Activated naive CD8-positive, alpha-beta T cell (primary cell): ENCODE measurements around the gene CYTH1.
"Not testable (repeated sequence)": the region's sequence is repeated elsewhere in the genome, so short reads cannot be mapped to it uniquely, and the experiment has no call there.

Source experiments
- H3K27ac Mint-ChIP-seq: one replicate; pipeline ENCODE4 v1.8.0; 2021; ENCODE audit warnings: mixed read lengths
- H3K27me3 Mint-ChIP-seq: one replicate; pipeline ENCODE4 v1.8.0; 2021; ENCODE audit warnings: mixed read lengths
- H3K36me3 Mint-ChIP-seq: one replicate; pipeline ENCODE4 v1.8.0; 2021; ENCODE audit warnings: mixed read lengths
- H3K4me1 Mint-ChIP-seq: one replicate; pipeline ENCODE4 v1.8.0; 2021; ENCODE audit warnings: low read depth, mixed read lengths
- H3K4me3 Mint-ChIP-seq: one replicate; pipeline ENCODE4 v1.8.0; 2021; ENCODE audit warnings: mild to moderate bottlenecking, mixed read lengths
- H3K9me3 Mint-ChIP-seq: one replicate; pipeline ENCODE4 v1.8.0; 2021; ENCODE audit warnings: low read depth, mixed read lengths

Gene CYTH1

DNA sequence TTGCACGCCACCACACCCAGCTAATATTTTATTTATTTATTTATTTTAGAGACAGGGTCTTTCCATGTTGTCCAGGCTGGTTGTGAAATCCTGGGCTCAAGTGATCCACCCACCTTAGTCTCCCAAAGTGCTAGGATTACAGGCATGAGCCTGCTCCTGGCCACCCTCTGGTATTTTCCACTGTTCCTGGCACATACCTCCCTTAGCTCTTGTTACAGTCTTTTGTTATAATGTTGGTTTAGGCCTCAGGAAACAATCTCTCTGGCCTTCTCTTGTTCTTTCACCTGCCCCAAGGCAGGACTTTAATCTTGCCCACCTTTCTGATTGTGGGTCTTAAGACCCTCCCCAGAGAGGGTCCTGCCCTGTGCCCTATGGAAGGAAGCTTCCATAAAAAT is 3.6 kb upstream of the CYTH1 start:
- Mint-ChIP-seq H3K27ac (no peak overlapping the region), H3K4me1 (peaks cover 61% of the 10 kb centered on the region), H3K4me3 (no peak overlapping the region)

DNA sequence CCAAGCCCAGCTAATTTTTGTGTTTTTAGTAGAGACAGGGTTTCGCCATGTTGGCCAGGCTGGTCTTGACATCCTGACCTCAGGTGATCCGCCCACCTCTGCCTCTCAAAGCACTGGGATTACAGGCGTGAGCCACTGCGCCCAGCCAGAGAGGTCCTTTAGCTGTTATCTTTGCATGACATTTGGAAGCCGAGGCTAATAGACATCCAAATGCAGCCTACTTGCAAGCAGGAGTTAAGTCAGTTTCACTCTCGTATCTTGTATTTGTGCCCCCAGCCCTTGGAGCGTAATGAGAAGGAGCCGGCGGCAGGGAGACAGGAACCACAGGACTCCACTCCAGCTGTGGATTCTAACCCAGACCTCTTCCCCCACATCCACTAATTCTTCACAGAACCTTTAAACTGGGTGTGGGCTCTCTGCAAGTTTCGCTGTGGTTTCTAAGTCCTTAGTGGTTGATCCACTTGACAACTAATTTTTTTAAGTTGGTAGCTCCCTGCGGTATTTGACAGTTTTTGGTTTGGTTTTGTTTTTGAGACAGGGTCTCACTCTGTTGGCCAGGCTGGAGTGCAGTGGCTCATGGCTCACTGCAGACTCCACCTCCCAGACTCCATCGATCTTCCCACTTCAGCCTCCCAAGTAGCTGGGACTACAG is 3.1 kb upstream of the CYTH1 start:
- H3K9me3 Mint-ChIP-seq, result no peaks in the 10 kb centered on the region
- no peaks in the 10 kb centered on the region for H3K27me3 Mint-ChIP-seq
- peaks cover 61% of the 10 kb centered on the region for H3K4me1 Mint-ChIP-seq
- H3K4me3 Mint-ChIP-seq, result no peak overlapping the region
- peaks cover 5% of the 10 kb centered on the region for H3K36me3 Mint-ChIP-seq
- peak overlapping the region; percentile 46 for H3K27ac Mint-ChIP-seq

More for the DNA sequence above, 3.6 kb upstream of the CYTH1 start:
- Mint-ChIP-seq H3K27me3 (no peaks in the 10 kb centered on the region), H3K36me3 (peaks cover 5% of the 10 kb centered on the region), H3K9me3 (no peaks in the 10 kb centered on the region)

DNA sequence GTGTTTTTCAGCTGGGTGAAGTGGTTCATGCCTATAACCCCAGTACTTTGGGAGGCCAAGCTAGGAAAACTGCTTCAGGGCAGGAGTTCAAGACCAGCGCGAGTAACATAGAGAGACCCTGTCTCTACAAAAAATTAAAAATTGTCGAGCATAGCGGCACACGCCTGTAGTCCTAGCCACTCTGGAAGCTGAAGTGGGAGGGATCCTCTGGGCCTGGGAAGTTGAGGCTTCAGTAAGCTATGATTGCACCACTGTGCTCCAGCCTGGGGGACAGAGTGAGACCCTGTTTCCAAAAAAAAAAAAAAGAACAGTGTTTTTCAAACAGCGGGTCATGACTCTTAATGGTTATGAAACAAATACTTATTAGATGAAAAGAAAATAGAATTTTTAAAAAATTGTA is 2.3 kb upstream of the CYTH1 start:
- Mint-ChIP-seq H3K4me1 (peaks cover 61% of the 10 kb centered on the region), H3K4me3 (peak overlapping the region; percentile 82), H3K27me3 (no peaks in the 10 kb centered on the region), H3K27ac (peak overlapping the region; percentile 83), H3K36me3 (peaks cover 5% of the 10 kb centered on the region), H3K9me3 (no peaks in the 10 kb centered on the region)

DNA sequence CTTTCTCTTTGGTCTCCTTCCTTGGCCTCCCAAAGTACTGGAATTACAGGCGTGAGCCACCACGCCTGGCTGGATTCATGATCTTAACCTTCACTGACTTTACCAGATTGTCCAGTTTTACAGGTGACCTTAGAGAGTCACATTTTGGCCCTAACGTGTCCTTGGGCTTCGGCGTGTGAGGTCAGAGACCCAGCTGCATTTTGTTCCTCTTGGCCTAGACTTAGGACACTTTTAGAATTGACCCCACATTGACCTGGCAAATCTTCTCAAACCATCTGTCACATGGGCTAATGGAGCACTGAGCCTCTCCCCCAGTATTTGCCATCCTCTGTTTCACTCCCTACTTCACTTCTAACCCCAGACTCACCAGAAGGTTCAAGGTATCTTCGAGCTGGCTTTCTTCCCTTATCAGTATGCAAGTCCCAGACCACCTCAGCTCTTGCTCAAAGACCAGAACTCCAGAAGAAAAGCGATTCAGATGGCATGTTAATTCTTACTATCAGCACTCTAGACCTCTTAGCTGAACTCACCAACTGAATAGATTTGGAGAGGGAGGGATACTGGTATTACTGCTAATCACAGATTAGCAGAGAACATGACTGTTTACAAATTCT is 1.7 kb upstream of the CYTH1 start:
- H3K27me3 Mint-ChIP-seq, result no peaks in the 10 kb centered on the region
- H3K36me3 Mint-ChIP-seq, result peaks cover 5% of the 10 kb centered on the region
- peak overlapping the region; percentile 83 for H3K27ac Mint-ChIP-seq
- H3K4me3 Mint-ChIP-seq, result peak overlapping the region; percentile 82
- peaks cover 60% of the 10 kb centered on the region for H3K4me1 Mint-ChIP-seq
- no peaks in the 10 kb centered on the region for H3K9me3 Mint-ChIP-seq

DNA sequence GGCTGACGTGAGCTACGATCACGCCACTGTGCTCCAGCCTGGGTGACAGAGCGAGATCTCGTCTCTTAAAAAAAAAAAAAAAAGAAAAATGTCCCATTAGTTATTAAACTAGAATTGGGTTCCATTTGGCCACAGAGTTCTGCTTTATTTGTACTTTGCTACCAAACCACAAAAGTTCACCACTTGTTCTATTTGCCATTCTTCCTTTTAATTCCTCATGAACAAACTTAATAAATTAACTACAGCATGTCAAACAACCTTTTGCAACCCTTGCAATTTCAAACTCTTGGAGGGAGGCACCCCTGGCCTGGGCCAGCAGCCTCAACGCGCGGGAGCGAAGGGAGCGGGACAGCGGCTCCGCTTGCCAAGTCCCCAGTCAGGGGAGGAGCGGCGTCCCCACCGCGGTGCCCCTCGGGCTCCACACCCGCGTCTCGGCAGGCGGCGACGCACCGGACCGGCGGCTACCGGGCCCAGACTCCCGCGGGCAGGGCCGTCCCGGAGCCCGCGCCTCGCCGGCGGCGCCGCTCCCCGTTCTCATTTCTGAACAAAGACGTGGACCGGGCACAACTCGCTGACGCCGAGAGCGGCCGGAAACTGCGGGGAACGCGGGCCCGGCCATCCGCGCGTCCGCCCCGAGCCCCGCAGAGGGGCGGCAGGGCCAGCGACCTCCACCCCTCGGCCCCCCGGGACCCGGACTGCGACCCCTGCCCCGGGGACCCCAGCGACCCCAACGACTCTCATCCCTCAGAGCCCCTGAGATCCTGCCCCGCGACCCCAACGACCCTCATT is 775 bp downstream of the CYTH1 start:
- H3K27ac Mint-ChIP-seq, result peak overlapping the region; percentile 95
- no peaks in the 10 kb centered on the region for H3K36me3 Mint-ChIP-seq
- H3K4me3 Mint-ChIP-seq, result peak overlapping the region; percentile 96
- H3K9me3 Mint-ChIP-seq, result no peaks in the 10 kb centered on the region
- no peaks in the 10 kb centered on the region for H3K27me3 Mint-ChIP-seq
- peaks cover 58% of the 10 kb centered on the region for H3K4me1 Mint-ChIP-seq

DNA sequence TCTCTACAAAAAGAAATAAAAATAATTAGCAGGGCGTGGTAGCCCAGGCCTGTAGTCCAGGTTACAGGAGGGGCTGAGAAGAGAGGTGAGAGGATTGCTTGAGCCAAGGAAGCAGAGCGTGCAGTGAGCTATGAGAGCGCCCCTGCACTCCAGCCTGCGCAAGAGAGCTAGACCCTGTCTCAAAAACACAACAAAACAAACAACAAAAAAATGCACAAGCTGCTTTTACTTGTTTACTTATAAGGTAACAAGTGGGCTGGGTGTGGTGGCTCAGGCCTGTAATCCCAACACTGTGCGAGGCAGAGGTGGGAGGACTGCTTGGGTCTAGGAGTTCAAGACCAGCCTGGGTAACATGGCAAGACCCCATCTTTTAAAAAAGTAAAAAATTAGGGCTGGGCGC is 1.7 kb downstream of the CYTH1 start:
- peaks cover 60% of the 10 kb centered on the region for H3K4me1 Mint-ChIP-seq
- H3K27ac Mint-ChIP-seq, result peak overlapping the region; percentile 99
- H3K27me3 Mint-ChIP-seq, result no peaks in the 10 kb centered on the region
- peak overlapping the region; percentile 96 for H3K4me3 Mint-ChIP-seq
- H3K36me3 Mint-ChIP-seq, result no peaks in the 10 kb centered on the region
- H3K9me3 Mint-ChIP-seq, result no peaks in the 10 kb centered on the region

DNA sequence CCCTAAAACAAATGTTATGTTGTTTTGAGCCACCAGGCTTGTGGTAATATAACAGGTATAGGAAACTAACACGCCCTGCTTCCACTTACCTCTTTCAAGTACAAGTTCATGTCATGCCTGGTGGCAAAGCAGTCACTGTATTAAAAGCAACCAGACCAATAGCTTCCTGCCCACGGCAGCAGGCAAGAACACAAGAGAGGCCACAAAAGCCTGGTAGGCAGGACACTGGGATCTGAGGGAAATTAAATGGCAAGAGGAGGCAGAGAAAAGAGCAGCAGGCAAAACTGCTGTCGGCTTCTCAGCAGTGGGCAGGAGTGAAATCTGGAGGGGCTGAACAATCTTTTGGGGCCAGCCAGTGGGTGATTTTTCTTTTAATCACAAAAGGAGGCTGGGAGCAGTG is 2.2 kb downstream of the CYTH1 start:
- Mint-ChIP-seq H3K36me3 (no peaks in the 10 kb centered on the region), H3K27ac (peak overlapping the region; percentile 99), H3K4me3 (peak overlapping the region; percentile 96), H3K4me1 (peaks cover 60% of the 10 kb centered on the region), H3K9me3 (no peaks in the 10 kb centered on the region), H3K27me3 (no peaks in the 10 kb centered on the region)

DNA sequence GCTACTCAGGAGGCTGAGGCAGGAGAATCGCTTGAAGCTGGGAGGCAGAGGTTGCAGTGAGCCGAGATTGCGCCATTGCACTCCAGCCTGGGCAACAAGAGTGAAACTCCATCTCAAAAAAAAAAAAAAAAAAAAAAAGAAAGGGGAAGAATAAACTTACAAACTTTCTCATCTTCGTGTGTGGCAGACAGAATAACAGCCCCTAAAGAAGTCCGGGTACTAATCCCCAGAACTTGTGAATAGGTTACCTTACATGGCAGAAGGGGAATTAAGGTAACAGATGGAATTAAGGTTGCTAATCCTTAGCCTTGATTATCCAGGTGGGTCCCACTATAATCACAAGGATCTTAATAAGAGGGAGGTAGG is 2.8 kb downstream of the CYTH1 start:
- H3K36me3 Mint-ChIP-seq, H3K27me3 Mint-ChIP-seq, H3K9me3 Mint-ChIP-seq: not testable (repeated sequence)
- peak overlapping the region; percentile 96 for H3K4me3 Mint-ChIP-seq
- peak overlapping the region; percentile 99 for H3K27ac Mint-ChIP-seq
- H3K4me1 Mint-ChIP-seq, result peaks cover 62% of the 10 kb centered on the region

DNA sequence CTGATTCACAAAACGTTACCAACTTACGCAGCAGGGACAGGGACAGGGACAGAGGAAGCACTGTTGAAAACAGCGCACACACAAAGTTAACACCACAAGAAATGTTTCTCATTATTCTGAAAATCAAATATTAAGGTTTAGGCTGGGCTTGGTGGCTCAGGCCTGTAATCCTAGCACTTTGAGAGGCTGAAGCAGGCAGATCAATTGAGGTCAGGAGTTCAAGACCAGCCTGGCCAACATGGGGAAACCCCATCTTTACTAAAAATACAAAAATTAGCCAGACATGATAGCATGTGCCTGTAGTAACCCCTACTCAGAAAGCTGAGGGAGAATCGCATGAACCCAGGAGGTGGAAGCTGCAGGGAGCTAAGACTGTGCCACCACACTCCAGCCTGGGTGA is 4.2 kb downstream of the CYTH1 start:
- Mint-ChIP-seq H3K4me3 (peak overlapping the region; percentile 70), H3K27me3 (no peaks in the 10 kb centered on the region), H3K9me3 (no peaks in the 10 kb centered on the region), H3K4me1 (peaks cover 61% of the 10 kb centered on the region), H3K36me3 (no peaks in the 10 kb centered on the region), H3K27ac (peak overlapping the region; percentile 92)

DNA sequence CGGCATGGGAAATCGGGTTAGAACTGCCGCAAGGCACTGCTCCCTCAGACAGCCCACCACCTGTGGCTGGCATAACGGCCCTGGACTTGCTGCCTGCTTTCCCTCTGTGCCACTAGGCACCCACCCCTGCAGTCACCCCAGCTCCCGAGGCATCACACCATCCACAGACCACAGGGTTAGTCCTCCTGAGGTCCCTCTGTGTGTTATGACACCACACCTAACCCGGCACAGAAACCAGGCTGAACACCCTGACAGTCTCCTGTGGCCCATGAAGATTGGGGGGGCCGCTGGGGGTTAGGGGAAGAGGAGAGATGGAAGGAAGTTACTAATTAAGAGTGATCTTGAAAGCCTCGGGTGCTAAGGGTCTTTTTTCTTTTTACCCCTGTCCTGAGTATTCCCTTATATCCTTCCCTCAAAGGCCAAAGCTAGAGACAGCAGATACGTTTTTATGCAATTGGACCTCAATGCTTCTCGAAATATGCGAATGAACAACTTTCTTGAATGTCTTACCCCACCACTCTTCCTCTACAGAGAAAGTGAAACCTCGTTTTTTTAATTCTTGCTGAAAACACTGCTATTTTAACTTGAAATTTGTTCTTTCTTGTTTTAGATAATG is 7.0 kb downstream of the CYTH1 start:
- Mint-ChIP-seq H3K4me1 (peaks cover 72% of the 10 kb centered on the region), H3K27ac (peak overlapping the region; percentile 99), H3K9me3 (no peaks in the 10 kb centered on the region), H3K36me3 (no peaks in the 10 kb centered on the region), H3K27me3 (no peaks in the 10 kb centered on the region), H3K4me3 (peak overlapping the region; percentile 93)

DNA sequence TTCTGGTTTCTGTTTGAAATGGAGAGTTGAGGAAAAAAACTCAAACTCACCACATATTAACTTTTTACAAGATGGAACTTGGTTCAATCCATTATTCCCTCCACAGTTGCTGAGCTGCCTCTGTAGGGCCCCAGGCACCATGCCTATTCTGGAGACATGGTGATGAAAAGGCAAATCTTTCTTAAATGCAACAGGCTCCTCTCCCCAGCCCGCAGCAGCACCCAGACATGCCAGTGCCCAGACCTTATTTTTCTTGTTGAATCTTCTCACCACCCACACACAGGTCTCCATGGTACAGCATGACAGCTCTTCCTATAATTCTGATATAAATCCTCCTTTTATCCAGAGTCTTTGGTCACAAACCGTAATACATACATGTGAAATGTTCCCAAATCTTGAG is 7.6 kb downstream of the CYTH1 start:
- Mint-ChIP-seq H3K9me3 (no peaks in the 10 kb centered on the region), H3K4me1 (peaks cover 66% of the 10 kb centered on the region), H3K36me3 (no peaks in the 10 kb centered on the region), H3K27me3 (no peaks in the 10 kb centered on the region), H3K27ac (peak overlapping the region; percentile 99), H3K4me3 (peak overlapping the region; percentile 93)

DNA sequence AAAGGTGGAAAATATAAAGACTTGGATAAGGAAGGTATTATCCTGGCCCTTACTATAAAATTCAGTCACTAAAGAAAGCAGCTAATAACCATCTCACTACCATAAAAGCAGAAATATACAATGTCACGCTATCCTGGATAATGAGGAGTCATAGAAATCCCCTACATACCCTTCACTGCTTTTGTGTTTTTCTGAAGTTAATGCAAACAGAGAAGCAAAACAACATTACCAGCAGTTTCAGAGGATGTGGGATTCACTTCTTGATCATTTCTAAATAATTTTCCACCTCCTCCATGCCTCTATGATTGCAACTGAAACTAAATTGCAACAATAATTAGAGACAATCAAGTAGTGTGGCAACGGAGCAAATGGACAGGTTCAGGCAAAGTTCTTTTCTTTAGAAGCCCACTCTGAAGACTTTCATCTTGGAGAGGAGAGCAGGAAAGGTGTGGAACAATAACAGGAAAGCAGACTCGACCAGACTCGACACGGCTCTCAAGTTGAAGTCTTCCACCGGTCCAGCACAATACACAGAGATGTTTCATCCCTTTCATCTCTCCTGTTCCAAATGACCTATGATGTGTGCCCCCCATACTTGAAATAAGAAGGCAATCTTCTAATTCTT is 10.2 kb downstream of the CYTH1 start:
- Mint-ChIP-seq H3K4me3 (peak overlapping the region; percentile 81), H3K4me1 (peaks cover 52% of the 10 kb centered on the region), H3K27me3 (no peaks in the 10 kb centered on the region), H3K9me3 (no peaks in the 10 kb centered on the region), H3K36me3 (no peaks in the 10 kb centered on the region), H3K27ac (peak overlapping the region; percentile 97)

DNA sequence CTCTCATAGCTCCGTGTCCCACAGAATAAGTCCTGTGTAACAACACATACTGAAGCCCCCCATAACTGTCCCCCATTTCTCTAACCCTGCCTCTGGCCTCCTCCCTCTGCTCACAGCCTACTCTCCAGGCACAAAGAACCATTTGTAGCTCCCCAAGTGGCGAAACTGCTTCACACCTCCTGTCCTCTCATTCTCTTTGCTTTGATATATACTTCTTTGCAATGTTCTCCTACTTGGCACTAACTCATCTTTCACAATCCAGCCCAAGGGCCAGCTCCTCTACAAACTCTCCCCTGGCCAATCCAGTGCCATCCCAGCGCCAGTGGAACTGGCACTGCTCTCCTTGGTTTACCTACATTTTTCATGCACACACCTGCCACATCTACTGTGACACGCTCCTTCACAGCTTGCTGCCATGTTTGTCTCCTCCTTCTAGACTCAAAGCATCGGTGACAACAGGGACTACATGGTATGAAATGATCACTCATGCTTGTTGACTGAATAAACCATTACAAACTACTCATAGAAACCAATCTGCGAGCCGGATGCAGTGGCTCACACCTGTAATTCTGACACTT is 12.8 kb downstream of the CYTH1 start:
- H3K4me1 Mint-ChIP-seq, result peaks cover 44% of the 10 kb centered on the region

DNA sequence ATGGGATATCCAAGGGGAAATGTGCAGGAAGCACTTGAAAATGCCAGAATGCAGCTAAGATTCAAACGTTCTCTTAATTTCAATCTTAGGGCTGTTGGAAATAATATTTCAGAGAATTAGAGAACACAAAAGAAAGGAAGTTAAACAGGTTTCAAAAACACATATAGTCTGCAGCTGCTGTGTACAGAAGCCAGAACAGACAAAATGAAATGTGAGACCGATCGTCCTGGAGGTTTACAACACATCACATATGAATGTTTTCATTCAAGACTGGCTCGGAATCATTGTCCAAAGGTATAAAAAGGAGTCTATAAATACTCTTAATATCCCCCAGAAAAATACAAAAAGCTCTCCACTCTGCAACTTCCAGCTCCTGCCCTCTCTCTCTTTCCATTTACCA is 14.3 kb downstream of the CYTH1 start:
- no peaks in the 10 kb centered on the region for H3K9me3 Mint-ChIP-seq
- no peaks in the 10 kb centered on the region for H3K27me3 Mint-ChIP-seq
- peaks cover 44% of the 10 kb centered on the region for H3K4me1 Mint-ChIP-seq
- H3K27ac Mint-ChIP-seq, result no peak overlapping the region
- no peak overlapping the region for H3K4me3 Mint-ChIP-seq
- peaks cover 3% of the 10 kb centered on the region for H3K36me3 Mint-ChIP-seq

More for the DNA sequence above, 12.8 kb downstream of the CYTH1 start:
- H3K4me3 Mint-ChIP-seq, result no peak overlapping the region
- H3K36me3 Mint-ChIP-seq, result peaks cover 2% of the 10 kb centered on the region
- no peaks in the 10 kb centered on the region for H3K27me3 Mint-ChIP-seq
- no peaks in the 10 kb centered on the region for H3K9me3 Mint-ChIP-seq
- H3K27ac Mint-ChIP-seq, result no peak overlapping the region
